ENCODE measurements around the gene TTLL9. TPM values are rescaled to one million over a fixed set of nuclear protein-coding genes. Genes with fewer than 3 reads are reported as not detected.
A peak's percentile ranks its signal among the peaks of the same experiment; 100 is the strongest.

Gene TTLL9
- total and polyA plus RNA-seq, 2 of the 13 experiments (the other 11 are each of a cell fraction or from before 2014, with no cell fraction given) = not detected

GRCh38 chr20:31936420-31936819, 66.0 kb downstream of the TTLL9 start (continued):
- no peak for TF ChIP-seq ATM (IDR thresholded peaks at IDR 0.05; ENCODE audit: borderline replicate concordance)
- TF ChIP-seq ZNF350 (CRISPR knock-in tag; IDR thresholded peaks at IDR 0.05; ENCODE audit: borderline replicate concordance, low read depth) = no peak

- ATAC-seq (no peak), DNase-seq (ENCODE audit: low spot score) (no peak), FAIRE-seq (no peak)
- Histone ChIP-seq H3K79me2 (ENCODE audit: insufficient read depth, low read length) (no peaks in the 10 kb centered on the region), H3K9me3 (ENCODE audit: low read length) (no peaks in the 10 kb centered on the region), H3K4me3 (replicated peaks in 1 of 3; ENCODE audit: insufficient read depth in 1 of 3, low read depth in 2 of 3, low read length in 3 of 3) (no peak overlapping the region), H2AFZ (ENCODE audit: low read length) (no peak overlapping the region), H3K4me2 (ENCODE audit: low read depth, low read length) (no peak overlapping the region), H3K27me3 (ENCODE audit: control insufficient read depth in 1 of 2, insufficient read depth in 2 of 2, low read length in 2 of 2) (peaks cover 0 to 15% of the 10 kb centered on the region in 2 experiments; a peak in 2 of 5 replicates), H4K20me1 (ENCODE audit: insufficient read depth, low read length) (no peaks in the 10 kb centered on the region), H3K4me1 (ENCODE audit: insufficient read depth, low read length) (no peaks in the 10 kb centered on the region), H3K9ac (ENCODE audit: insufficient read depth, low read depth, low read length) (no peak overlapping the region), H3K36me3 (replicated peaks in 1 of 2; ENCODE audit: control insufficient read depth in 1 of 2, insufficient read depth in 2 of 2, low read length in 2 of 2) (peaks cover under 1 to 1% of the 10 kb centered on the region in 2 experiments; a peak in 1 of 5 replicates), H3K27ac (ENCODE audit: extremely low read length, insufficient read depth, low read length) (no peak overlapping the region)
- intact Hi-C loops (cut with micrococcal nuclease; ENCODE audit: unreplicated experiment) = no loop called here
- TF ChIP-seq HNRNPK (IDR thresholded peaks at IDR 0.05; ENCODE audit: low read depth, low read length, poor library complexity, severe bottlenecking) = peak; percentile 99
- TF ChIP-seq PCBP1 (IDR thresholded peaks at IDR 0.05; ENCODE audit: borderline replicate concordance, low read depth, low read length) = peak; percentile 88; the same call in 1 of the 2 replicates
- no peak for TF ChIP-seq ZNF672 (CRISPR knock-in tag; IDR thresholded peaks at IDR 0.05)
- TF ChIP-seq PCBP2 (optimal IDR thresholded peaks at IDR 0.05; ENCODE audit: low read depth, low read length, poor library complexity, severe bottlenecking) = peak; percentile 86
- BruUV-seq (replicated peaks) = no TSS peak
- POLR2A ChIA-PET = interaction anchor here (1.7 kb wide), 1 partner anchor 14 kb away, joined by 6 read pairs; the partner anchor contains the start of gene PDRG1
- 0% methylated on average over 1 of the region's 1 CpG for WGBS (ENCODE audit: low lambda C conversion rate)
- in situ Hi-C loops (cut with HindIII; ENCODE audit: extremely low pct_ligation_motif_present, low pct_unique_long_range_greater_than_20kb) = no loop called here
- CTCF ChIA-PET (ENCODE audit: low intra/inter-chr PET ratio, low total read pairs) = no interaction called here
These were observed 67.4 kb downstream of the TTLL9 start for GRCh38 chr20:31937820-31938219.

- ATAC-seq (no peak), DNase-seq (ENCODE audit: low spot score) (no peak), FAIRE-seq (no peak)
- in situ Hi-C loops (cut with HindIII; ENCODE audit: extremely low pct_ligation_motif_present, low pct_unique_long_range_greater_than_20kb) = no loop called here
- H3K79me2 ChIP-seq (ENCODE audit: insufficient read depth, low read length) = no peaks in the 10 kb centered on the region
- H2AFZ ChIP-seq (ENCODE audit: low read length) = no peak overlapping the region
- no peaks in the 10 kb centered on the region for H3K4me1 ChIP-seq (ENCODE audit: insufficient read depth, low read length)
- intact Hi-C loops (cut with micrococcal nuclease; ENCODE audit: unreplicated experiment) = no loop called here
- H3K27ac ChIP-seq (ENCODE audit: extremely low read length, insufficient read depth, low read length) = no peak overlapping the region
- peaks cover 4 to 18% of the 10 kb centered on the region in 2 experiments; a peak in 4 of 5 replicates for H3K36me3 ChIP-seq (replicated peaks in 1 of 2; ENCODE audit: control insufficient read depth in 1 of 2, insufficient read depth in 2 of 2, low read length in 2 of 2)
- H3K27me3 ChIP-seq (ENCODE audit: control insufficient read depth in 1 of 2, insufficient read depth in 2 of 2, low read length in 2 of 2) = no peaks in the 10 kb centered on the region; a peak in 1 of 5 replicates
- BruUV-seq (replicated peaks) = no TSS peak
- ChIA-PET CTCF (ENCODE audit: low intra/inter-chr PET ratio, low total read pairs) (no interaction called here), POLR2A (no interaction called here)
- H4K20me1 ChIP-seq (ENCODE audit: insufficient read depth, low read length) = no peaks in the 10 kb centered on the region
- H3K9ac ChIP-seq (ENCODE audit: insufficient read depth, low read depth, low read length) = no peak overlapping the region
- H3K4me2 ChIP-seq (ENCODE audit: low read depth, low read length) = no peak overlapping the region
- H3K4me3 ChIP-seq (replicated peaks in 1 of 3; ENCODE audit: insufficient read depth in 1 of 3, low read depth in 2 of 3, low read length in 3 of 3) = no peak overlapping the region
- H3K9me3 ChIP-seq (ENCODE audit: low read length) = no peaks in the 10 kb centered on the region
- 88% methylated on average over 2 of the region's 2 CpGs for WGBS (ENCODE audit: low lambda C conversion rate)
- TF ChIP-seq ZNF138 (CRISPR knock-in tag; IDR thresholded peaks at IDR 0.05; ENCODE audit: low read depth) (no peak), RFXAP (CRISPR knock-in tag; IDR thresholded peaks at IDR 0.05; ENCODE audit: borderline replicate concordance) (no peak), SCMH1 (CRISPR knock-in tag; IDR thresholded peaks at IDR 0.05; ENCODE audit: borderline replicate concordance) (no peak), ZBTB43 (CRISPR knock-in tag; conservative IDR thresholded peaks at IDR 0.05) (no peak), REL (CRISPR knock-in tag; conservative IDR thresholded peaks at IDR 0.05) (no peak), ZNF20 (CRISPR knock-in tag; IDR thresholded peaks at IDR 0.05) (no peak), ARNT2 (CRISPR knock-in tag; IDR thresholded peaks at IDR 0.05; ENCODE audit: low read depth) (no peak)
These were observed 69.2 kb downstream of the TTLL9 start for GRCh38 chr20:31939661-31940060.

Data from HepG2 (cell line).